Stimulated activated CD8-positive, alpha-beta memory T cell treated with anti-CD3 and anti-CD28 coated beads, Interleukin-4, amount 100 ng/mL, for 1 hour (primary cell): Measurements from ENCODE around the gene CTNNA2.

Experiments used
- DNase-seq, 2 donors: peaks; one replicate each; pipeline ENCODE4 v3.0.0-alpha.2; 2020; ENCODE audit warnings: low read depth in 2 of 2, low spot score in 1 of 2

Gene CTNNA2

DNA sequence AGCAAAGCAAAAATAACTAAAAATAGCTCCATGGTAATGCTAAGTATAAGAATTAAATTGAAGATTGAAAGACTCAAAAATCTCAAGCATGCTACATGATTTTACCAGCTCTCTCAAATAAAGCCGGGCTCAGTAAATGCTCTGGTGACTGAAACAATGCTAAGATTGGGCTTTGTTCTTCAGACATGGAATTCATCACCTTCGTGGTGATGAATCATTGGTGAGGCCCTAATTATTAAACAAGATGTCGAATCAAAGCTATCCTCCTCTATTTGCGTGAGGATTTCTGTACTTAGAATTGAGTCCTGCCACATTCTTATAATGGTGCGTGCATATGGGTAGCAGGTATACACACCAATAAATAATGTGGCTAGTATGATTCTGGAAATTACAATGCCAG lies 850.5 kb downstream of the CTNNA2 start:
- no peak for DNase-seq

DNA sequence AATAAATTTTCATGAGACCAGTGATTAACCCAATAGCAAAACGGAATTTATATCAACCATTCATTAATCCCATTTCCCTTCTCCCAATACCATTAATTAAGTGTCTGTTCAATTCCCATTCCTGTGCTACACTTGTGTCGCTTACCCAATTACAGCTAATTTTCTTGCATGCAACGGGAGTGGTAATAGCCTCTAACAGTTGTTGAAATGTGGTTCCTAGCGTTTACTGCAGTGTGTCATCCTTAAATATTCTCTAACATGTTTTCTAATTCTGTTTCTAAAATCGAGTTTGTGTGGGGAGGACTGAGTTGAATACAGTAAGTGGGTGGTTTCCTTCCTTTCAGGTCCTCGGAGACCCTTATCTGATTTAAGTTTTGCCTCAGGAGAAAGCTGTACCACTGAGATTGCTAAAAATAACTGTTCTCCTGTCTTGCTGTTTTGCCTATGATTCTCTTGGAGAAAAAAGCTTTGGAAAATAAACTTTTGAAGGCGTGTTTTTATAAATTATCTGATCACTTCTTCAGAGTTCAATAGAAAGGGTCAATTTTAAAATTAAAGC lies 851.0 kb downstream of the CTNNA2 start:
- DNase-seq = no peak

DNA sequence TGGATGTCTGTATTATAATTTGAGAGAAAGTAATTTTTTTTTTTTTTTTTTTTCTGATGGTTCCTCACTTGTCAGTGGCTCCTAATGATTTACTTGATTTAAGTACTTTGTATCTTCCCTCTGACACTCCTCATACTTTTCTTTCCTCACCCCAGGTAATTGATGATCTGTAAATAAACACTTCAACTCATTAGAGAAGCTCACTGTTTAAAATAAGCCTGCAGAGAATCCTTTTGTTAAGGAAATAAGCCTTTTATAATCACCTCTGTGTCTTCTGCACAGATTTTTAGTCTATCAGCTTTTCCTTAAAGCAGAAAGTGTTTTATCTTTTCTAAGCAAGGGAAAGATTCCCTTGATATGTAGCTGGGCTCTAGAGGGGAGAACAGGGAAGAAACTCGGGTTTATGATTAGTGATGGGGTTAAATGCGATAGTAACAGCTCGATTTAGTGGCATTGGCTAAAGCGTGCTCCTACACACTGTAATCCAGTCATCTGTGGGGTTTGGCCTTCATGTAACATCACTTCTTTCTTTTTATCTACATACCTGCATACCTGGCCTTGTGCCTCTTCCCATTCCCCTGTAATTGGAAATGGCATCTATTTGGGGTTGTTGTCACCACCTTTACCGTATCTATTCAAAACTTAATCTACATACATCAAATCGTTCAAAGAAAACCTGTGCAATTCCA lies 851.8 kb downstream of the CTNNA2 start:
- no peak for DNase-seq

DNA sequence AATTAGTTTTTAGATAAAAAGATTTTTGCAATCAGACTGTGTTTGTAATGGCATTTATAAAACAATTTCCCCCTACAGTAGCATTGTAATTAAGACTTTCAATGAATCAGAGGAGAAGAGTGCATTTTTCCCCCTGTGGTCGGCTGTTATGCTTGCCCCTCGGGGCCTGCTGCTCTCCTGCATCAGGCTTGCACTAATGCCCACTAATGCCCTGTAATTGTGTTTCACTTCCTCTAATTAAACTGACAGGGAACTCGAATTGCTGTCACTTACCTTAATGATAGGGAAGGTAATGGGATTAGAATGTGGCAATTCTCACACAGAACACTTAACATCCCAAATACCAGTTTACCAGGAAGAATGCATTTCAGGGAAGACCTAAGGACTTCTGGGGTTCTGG lies 852.9 kb downstream of the CTNNA2 start:
- no peak for DNase-seq

DNA sequence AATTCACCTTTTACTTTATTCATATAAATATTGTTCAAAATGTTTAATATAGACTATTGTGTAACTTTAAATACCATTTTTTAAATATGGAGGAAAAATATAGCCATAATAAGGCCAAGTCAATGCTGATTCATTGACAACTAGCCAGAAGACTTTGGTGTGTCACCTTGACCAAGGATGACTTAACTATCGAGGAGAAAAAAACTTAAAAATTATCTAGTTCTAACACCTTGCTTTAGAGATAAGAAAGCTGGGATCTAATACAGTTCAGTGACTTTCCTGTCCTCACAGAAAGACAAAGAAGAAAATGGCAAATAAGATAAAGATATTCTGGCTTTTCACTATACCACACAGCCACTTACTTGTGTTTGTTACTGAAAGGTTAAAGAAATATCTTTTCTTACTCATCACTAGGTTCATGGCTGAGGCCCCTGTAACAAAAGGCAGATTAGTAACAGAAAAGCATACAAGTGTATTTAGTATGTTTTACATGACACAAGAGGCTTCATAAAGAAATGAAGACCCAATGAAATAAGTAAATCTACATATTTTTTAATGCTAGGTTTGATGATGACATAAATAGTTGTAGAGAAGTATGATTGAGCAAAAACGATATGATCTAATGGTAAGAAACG lies 857.6 kb downstream of the CTNNA2 start:
- no peak for DNase-seq

DNA sequence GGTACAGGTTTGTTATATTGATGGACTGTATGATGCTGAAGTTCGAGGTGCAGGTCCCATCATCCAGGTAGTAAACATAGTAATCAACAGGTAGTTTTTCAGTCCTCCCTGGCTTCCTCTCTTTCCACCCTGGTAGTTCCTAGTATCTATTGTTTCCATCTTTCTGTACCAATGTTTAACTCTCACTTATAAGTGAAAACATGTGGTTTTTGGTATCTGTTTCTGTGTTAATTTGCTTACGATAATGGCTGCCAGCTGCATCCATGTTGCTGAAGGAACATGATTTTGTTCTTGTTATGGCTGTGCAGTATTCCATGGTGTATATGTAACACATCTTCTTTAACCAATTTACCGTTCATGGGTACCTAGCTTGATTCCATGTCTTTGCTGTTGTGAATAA lies 861.3 kb downstream of the CTNNA2 start:
- DNase-seq = no peak

DNA sequence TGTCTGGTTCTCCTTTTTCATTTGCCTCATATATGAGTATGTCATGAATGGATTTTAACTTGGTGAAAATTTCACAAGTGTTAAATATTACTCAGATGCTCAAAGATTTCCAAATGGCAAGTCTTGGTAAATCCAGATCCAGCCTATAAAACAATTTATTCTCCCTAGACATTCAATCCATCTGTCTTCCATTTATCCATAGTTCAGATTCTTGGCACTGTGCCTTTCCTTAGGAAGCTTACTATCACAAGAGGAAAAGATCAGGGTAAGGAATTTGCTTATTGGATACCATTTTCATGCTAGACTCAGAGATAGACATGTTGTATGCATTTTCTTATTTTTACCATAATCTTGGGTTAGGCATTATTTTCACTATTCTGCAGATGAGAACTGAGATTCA lies 864.2 kb downstream of the CTNNA2 start:
- no peak for DNase-seq

DNA sequence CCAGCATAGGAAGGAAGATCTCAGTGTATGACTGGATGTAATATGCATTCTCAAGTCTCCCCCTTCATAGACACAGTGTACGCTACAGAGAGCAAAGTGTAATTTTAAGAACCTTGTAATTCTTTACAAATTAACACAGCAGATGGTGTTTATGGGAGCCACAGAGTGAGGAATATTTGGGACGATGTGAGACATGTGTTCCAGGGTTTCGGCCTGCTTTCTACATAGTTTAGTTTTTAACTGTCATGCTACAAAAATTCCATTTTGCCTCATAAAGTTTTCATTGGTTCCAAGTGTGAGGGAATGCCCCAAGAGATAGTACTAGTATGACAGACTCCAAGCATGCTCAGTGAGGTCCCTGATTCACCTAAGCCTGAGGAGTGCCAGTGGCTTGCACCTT lies 867.9 kb downstream of the CTNNA2 start:
- DNase-seq = no peak

DNA sequence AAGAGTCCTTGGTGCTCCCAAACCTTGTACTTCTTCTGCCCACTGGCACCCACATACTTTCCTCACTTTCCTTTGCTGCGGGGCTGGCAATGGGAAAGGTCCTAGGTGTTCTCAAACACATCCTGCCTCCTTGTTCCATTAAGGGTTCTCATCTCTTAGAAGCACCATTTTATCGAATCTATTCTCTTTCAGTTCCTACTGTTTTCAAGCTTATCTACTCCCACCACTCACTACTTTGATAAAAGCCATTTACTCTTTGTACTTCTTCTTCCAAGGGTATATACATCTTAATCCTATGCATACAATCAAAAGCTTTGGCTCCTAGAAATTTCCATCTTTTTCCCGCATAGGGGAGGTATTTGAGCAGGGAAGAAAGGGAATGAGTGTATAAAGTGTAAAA lies 868.8 kb downstream of the CTNNA2 start:
- DNase-seq = no peak

DNA sequence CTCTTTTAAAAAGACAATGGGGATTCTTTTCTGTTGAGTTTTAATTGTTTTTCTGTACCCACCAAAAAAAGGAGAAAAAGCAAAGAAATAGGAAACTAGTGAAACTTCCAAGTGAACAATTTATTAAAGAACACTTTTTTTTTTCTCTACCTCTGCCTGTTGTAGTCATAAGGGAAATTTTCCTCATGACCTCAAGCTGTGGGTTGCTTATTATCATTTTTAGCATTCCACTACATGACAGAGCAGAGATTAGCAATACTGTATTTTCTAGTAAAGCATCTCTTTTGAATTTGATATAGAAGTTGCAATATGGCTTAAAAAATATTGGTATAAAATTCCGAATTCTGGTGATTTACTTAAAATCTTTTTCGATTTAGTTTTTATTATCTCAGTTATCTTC lies 879.6 kb downstream of the CTNNA2 start:
- no peak for DNase-seq

DNA sequence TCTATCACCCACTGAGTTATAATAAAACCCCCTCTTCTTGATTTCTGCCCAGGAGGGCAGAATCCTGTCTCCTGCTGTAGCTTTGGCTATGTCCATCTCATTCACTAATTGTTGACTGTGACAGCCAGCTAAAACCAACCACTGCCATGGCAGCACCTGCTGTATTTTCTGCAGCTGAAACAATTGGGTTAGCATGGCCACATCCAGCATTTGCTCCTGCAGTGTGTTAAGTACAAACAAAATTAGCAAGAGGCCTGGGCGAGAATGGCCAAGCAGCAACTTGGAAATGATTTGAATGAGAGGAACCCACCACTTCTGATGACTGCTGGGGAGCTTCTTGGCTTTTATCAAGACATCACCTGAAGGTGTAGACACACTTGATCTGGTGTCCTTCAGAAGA lies 881.1 kb downstream of the CTNNA2 start:
- DNase-seq = no peak

DNA sequence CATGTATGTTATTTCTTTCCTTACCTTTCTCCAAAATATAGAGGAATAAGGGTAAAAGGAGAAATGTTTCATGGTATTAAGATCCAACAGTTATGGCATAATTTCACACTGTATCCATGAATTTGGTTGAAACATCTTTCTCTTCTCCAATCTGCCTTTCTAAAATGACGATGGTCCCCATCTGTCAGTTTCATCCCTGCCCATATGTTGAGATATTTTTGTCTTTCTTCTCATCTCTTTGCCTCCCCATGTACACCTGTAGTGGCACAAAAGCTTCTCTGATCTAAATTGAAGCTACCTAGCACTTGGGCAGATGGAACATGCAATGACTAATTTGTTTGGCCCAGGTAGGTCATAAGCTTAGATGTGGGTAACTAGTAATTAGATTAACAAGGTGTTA lies 882.4 kb downstream of the CTNNA2 start:
- DNase-seq = no peak

DNA sequence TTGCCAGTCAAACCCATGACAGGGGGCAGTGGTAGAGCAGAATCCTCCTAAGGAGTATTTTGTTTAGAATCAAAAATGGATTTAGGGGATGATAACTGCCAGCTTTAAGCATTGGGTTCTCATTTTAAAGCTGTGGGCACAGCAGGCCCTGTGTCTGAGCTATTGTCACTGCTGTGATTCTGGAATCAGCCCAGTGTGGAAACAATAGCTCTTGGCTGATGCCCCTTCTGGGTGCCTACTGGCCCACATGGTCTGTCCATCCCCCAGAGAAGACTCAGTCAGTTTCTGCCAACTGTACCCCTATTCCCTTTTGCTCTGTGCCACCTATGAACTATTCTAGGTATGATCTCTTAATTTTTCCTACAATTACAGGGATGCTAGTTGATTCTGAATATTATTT lies 883.4 kb downstream of the CTNNA2 start:
- DNase-seq = no peak

DNA sequence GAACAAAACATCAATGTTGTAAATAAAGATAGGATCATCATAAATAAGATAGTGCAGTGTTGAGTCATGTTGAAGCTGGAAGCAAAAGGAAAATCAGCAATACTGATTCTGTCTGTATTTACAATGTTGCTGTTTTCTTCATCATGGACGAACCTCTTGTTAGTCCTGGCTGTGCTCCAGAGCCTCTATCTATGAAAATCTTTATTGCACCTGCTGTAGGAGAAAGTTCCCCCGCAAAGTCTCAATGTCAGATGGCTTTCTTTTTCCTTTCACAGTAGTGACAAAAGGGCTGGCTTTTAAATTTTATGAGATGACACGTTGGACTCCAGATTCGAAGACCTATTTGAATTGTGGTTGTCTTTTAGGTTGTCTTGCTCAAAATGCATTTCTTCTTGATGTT lies 890.2 kb downstream of the CTNNA2 start:
- DNase-seq = no peak

DNA sequence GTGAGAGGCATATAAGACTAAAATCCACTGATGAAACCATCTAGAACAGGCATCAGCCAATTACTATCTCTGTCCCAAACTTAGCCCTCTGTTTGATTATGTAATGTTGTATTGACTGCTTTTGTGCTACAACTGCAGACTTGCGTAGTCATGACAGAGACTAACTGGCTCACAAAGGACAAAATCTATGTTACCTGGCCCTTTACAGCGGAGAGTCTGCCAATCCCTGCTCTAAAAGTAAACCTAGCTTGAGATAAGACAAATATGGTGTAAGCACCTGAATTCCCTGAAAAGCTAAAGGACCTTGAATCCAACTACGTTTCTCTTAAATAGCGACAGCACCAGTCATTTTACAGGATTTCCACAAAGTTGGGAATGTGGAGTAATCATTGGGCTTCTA lies 894.5 kb downstream of the CTNNA2 start:
- no peak for DNase-seq

DNA sequence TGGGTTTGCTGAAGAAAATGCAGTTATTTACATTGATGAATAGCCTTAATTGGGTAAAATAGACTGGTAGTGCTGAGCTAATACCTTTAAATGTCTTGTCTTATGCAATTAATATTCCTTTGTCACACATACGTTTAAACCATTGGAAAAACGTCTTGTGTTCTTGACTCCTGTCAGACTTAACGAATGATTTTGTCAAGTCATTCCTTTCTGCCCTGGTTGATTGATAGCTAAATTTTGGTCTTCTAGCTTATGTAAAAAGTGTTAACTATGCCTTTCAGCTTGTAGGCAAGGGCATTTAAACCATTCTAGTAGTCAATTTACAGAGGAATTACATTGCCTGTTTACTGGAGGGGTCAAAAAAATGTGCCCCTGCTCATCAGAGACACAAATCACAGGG lies 897.5 kb downstream of the CTNNA2 start:
- DNase-seq = no peak

DNA sequence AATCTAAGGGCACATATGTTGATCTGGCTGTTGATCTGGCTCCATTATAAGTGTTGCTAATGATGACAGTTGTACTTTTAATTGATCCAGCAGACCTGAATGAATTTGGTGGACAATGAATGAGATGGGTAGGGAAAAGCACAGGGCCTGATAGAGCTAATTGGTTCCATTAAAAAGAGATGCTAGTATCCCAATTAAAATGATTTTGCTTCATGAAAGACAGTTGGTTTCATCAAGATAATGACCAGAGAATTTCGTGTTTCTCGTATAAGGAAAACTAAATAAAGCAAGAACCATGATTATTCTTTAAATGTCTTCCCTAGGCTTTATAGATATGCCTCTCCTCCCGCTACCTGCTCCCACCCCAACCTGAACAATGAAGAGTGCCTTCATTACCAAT lies 900.3 kb downstream of the CTNNA2 start:
- no peak for DNase-seq

DNA sequence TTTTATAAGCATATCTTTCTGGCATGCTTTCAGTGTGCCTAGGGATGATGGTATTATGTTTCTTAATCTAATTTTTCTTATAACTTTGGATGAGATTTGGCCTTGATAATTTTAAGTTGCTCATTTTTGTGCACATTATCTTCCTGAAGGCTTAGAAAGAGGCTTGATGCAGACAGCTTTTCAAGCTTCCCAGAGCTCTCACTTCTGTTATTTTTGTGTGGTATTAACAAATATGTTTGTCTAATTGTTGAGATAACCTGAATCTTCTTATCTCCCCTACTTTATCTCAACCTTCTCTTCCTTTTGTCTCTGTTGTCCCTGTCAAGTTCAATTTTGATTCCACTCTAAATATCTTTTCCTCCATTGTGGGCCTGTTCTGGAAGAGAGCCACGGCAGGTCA lies 904.9 kb downstream of the CTNNA2 start:
- DNase-seq = no peak

DNA sequence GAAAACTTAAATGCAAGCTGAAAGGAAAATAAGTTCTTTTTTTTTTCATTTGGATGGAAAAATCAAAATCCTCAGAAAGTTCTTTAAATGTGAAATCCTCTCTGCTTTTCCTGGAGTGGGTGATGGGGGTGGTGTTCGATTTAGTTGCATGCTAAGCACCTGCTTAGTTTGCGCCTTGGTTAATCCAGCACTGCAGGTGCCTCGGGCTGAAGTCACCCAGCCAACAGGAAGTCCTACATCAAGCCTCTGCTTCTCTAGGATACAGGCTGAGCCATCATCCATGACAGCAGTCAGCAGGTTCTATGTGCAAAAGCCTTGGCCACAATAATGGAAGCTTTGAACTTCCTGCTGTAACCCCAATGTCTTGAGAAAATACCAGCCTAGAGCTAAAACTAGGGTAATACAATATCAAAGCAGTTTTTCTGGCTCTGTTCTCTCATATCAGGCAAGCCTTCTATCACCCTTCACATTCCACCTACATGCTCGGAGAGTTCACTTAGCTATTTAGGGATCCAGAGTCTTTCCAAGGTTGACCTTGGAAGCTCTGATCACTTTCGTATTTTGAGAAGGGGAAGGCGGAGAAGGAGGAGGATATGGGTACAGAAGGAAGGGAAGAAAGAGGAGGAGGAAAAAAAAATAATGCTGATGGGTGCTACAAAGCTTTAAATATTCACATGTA lies 907.8 kb downstream of the CTNNA2 start:
- no peak for DNase-seq

DNA sequence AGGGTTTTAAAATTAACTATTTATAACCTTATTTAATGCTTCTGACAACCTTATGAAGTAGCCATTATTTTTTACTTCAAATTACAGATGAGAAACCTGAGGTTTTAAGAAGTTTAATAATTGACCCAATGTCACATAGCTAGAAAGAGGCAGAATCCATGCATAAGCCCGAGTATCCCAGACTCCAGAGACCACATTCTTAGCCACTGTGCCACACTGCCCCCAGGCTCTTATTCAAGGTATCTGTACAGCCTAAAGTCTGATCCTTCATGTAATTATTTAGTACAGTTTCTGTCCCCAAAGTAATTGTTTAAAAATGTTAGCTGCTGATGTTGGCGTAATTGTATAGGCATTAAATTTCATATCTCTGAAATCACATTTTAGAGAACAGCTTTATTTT lies 916.4 kb downstream of the CTNNA2 start:
- DNase-seq = no peak

DNA sequence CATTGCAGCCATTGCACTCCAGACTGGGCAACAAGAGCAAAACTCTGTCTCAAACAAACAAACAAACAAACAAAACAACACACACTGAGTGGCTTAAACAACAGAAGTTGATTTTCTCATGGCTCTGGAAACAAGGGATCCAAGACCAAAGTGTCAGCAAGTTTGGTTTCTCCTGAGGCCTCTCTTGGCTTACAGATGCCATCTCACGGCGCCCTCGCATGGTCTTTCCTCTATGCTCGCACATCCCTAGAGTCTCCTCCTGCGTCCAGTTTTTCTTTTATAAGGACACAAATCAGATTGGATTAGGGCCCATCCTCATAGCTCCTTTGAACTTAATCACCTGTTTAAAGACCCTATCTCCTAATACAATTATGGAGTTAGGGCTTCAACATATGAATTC lies 925.1 kb downstream of the CTNNA2 start:
- no peak for DNase-seq

DNA sequence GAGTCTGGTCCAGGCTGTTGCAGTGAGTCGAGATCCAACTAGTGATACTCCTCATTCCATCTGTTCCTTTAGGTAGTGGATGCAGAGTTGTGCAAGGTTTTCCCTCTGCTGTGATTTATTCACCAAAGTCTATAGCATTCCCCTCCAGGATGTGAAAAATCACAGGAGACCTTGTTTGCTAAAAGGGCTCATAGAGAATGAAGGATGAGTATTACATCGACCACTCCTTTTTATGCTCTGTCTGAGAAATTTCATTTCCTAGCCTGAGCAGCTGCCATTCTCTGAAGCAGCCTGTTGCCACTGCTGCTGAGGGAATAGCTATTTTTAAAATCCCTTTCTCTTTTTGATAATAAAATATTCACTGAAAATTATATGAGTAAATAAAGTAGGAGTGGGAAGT lies 925.8 kb downstream of the CTNNA2 start:
- DNase-seq = no peak
